PFSK-1 (cell line): ENCODE data around the gene ZNF300.

Experiments used
- FOXP2 ChIP-seq: optimal IDR thresholded peaks from 2 replicates; pipeline ENCODE3; 2011; ENCODE audit warnings: borderline replicate concordance, control low read depth, inconsistent platforms; ENCODE audit not compliant: insufficient read depth; ENCODE audit errors: extremely low read length, extremely low read depth
- POLR2AphosphoS5 ChIP-seq: IDR thresholded peaks from 2 replicates; pipeline ENCODE4 v1.6.1; 2012; ENCODE audit warnings: low read depth, mild to moderate bottlenecking, control low read depth, low read length, moderate library complexity
- REST ChIP-seq, 2 experiments: IDR thresholded peaks; 2 replicates each; pipeline versions ENCODE4 v1.6.1 to v1.8.0; 2011 to 2012; ENCODE audit warnings: low read depth in 2 of 2, low read length in 2 of 2, control low read depth in 1 of 2, inconsistent platforms in 1 of 2, mild to moderate bottlenecking in 1 of 2, moderate library complexity in 1 of 2; ENCODE audit not compliant: insufficient read depth in 1 of 2
- SIN3A ChIP-seq: IDR thresholded peaks from 2 replicates; pipeline ENCODE4 v1.6.1; 2012; ENCODE audit warnings: mild to moderate bottlenecking, low read length, moderate library complexity, borderline replicate concordance; ENCODE audit not compliant: insufficient read depth
- TAF1 ChIP-seq: IDR thresholded peaks from 2 replicates; pipeline ENCODE4 v1.6.1; 2012; ENCODE audit warnings: low read length, control low read depth, borderline replicate concordance; ENCODE audit not compliant: insufficient read depth

GRCh38 chr5:150945947-150946346 is 41.2 kb upstream of the ZNF300 start:
- TF ChIP-seq SIN3A (no peak), POLR2AphosphoS5 (no peak), REST (IDR thresholded peaks at IDR 0.05; ENCODE audit: insufficient read depth in 1 of 2, low read depth in 2 of 2, low read length in 2 of 2) (no peak), TAF1 (no peak), FOXP2 (no peak)
